ENCODE data around the gene CSDE1.

CSDE1 gene

DNA sequence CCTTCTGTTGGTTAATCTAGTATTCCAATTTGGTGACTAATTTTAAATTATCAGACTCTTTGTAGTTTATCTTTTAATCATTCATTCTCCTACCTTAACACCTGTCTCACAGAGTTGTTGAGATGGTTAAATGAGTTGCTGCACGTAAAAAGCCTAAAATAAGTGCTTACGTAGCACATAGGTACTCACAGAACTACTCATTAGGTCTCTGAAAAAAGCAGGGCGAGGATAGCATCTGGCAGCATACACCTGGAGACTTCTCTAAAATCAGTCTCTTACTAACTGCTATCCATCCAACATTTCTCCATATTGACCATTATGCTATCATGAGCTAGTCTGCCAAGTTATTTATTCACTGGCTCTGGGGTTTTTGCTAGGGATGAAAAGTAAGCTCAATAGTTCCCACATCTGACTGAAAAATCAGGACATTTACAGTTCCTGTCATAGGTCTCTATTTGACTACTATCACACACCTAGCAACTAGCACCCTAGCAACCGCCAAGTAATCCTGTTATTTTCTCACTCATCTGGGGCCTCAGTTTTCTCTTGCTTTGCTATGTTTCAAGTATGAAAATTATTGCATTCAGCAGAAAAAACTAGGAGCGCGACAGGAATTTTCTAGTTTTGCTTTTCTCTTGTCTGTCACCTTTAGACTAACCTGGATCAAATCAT lies 11.2 kb downstream of the CSDE1 start:
- DNase-seq = no peak

DNA sequence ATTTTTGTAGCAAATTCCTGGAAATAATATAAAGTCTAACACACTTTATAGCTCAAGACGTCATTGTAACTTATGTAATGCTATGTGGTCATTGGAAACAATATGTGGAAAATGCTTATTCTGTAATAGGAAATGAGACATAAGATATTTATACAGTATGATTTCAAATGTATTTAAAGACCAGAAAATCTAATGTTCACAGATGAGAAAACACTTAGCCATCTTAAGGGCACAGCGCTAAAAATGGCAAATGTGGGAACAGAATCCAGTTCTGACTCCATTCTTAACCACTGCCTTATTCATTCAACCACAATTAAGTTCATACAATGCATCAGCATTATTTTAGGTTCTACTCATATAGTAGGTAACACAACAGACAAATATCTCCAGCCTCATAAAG lies 12.5 kb downstream of the CSDE1 start:
- DNase-seq = no peak

DNA sequence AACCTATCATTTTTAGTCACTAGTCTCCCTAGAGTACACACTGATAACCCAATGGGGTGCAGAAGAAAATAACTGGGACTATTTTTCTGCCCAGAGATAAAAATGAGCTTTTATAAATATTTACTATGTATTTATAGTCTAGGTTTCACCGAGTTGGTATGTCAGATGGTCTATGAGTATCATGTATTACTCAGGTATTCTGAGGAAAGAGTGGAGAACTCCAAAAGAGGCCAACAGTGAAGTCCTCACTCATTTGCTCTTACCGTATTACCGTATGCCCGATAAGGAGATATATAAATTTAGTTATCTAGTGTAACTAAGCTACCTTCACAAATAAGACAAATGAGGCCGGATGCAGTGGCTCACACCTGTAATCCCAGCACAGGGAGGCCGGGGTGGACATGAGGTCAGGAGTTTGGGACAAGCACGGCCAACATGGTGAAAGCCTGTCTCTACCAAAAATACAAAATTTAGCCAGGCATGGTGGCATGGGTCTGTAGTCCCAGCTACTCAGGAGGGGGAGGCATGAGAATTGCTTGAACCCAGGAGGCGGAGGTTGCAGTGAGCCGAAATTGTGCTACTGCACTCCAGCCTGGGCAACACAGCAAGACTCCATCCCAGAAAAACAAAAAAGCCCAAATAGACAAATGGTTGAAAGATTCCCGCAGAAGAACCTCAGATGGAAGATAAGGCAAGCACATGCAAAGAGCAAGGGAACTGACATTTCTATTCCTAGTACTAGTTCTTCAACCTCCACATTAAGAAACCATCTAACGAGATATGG lies 15.6 kb downstream of the CSDE1 start:
- no peak for DNase-seq

DNA sequence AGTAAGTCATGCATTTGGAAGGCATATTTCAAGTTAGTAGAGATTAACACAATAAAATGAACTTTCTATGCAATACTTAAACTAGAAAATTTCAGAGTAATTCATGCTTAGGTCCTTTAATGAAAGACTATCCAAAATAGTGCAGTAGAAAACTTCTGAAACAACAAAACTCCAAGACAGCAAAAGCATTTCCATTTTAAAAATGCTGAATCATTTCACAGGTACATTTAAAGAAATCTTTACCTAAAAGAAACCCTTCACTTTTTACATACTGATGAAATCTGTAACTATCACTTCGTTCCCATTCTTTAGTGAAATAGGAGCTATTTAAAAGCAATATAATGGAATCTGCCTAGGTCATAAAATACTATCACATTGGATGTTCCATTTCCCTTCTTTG lies 17.5 kb downstream of the CSDE1 start:
- no peak for DNase-seq

DNA sequence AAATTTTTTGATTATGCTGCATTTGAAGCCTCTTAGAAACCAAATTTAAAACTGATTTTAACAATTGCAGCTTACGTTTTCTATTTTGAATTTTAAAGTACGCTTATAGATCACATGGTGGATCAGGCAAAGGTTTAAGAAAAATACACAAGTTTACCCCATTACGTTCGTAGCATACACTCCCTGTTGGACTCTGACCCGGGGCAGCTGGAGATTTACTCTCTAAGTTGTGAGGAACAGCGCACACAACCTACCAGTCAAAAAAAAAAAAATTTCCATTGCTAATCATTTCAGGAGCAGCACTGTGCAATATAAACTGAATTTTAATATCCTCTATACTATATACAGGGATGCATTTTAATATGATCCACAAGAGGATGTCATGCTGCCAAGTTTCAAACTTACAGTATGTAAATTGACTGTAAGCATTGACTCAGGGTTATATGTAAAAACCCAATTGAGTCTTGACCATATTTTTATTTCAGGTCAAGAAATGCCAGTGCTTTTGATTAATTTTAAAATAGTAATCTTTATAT lies 20.4 kb downstream of the CSDE1 start:
- DNase-seq = no peak

DNA sequence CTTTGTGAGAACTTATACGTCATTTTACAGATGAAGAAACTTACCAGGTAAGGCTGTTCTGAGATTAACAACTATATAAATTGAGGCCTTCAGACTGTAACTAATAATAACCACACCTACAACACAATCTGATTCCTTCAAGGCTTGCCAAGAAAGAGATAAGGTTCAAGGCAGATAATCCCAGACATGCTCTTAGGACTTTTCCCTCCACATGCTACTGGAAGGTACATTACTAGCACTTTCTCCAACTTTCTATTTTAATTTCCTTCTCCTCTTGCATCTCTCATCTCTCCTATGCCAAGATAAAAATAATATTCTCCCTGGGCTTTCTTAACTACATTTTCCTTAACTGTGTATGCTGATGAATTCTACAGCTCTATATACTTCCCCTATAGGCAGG lies 22.3 kb downstream of the CSDE1 start:
- no peak for DNase-seq

DNA sequence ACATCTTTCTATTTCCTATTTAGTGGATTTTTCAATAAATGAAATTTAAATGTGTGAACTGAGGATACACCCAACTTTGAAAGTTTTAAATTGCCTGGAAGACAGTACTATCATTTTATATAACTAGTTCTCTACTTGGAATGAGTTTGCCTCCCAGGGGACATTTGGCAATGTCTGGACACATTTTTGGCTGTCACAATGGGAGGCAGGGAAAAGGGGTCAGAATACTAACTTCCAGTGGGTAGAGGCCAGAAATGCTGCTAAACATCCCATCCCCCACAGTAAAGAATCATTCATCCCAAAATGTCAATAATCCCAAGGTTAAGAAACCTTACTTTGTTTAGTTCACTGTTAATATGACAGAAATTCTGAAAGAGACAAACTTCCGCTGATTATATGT lies 28.0 kb downstream of the CSDE1 start:
- DNase-seq = no peak

DNA sequence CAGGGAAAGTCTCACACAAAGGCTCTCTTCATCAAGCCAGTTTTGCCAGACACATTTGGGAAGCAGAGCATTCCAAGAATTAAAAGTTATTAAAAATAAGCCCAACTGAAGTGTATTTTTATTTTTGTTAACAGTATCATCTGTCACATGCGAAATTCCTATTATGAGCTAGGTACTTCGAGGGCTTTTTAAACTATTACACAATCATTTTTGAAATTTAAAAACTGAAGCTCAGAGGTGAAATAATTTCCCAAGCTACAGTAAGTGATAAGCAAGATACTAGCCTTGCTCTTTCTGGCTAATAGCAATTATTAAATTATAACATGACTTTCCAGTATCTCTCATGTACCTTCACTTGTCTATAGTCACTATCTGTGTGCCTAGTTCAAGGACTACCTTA lies 29.2 kb downstream of the CSDE1 start:
- DNase-seq = no peak

DNA sequence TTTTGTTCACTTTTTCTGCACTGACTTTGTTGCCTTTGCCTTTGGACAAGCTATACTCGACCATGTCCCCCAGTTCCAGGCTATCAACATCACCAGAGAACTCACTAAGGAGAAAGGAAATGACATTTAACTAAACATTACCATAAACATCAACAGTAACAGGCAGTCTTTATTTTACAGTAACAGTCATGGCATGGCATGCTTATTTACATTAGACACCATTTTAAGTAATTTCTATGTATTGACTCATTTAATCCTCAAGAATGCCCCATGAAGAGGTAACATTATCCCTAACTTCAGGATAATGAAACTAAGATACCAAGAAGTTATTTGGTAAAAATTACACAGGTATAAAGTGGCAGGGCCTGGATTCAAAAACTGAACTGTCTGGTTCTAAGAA lies 32.6 kb downstream of the CSDE1 start:
- DNase-seq = no peak

DNA sequence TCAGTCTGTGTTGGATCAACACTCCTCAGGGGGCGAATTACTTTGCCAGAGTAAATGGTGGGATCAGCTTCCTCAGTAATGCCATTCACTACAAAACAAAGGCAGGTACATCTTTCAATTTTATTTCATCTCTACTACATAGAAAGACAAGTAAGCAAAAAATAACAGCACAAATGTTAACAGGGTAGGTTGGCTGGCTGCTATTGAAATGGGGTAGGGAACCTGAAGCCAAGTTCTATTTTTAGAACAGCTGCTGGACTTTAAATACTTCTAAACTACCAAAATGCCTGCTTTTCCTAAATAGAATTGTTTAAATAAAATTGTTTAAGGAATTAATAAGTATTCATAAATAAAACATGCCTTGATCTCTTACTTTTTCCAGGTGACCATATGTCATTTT lies 33.9 kb downstream of the CSDE1 start:
- no peak for DNase-seq

DNA sequence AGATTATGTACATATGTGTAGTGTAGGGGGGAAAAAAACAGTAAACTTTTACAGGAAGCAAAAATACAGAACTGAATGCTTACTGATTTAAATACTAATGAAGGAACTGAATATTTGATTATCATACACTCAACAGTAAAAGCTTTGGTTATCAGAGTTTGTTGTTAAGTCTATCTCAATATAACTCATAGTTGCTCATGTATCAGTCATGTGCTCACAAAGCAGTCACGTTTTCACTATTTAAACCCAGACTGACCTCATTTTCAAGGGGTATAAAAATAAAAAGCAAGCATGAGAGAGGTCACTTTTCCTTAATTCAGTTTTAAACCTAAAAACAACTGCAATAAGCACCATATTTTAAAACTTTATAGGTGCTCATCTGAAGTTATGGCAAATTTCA lies 34.3 kb downstream of the CSDE1 start:
- no peak for DNase-seq

DNA sequence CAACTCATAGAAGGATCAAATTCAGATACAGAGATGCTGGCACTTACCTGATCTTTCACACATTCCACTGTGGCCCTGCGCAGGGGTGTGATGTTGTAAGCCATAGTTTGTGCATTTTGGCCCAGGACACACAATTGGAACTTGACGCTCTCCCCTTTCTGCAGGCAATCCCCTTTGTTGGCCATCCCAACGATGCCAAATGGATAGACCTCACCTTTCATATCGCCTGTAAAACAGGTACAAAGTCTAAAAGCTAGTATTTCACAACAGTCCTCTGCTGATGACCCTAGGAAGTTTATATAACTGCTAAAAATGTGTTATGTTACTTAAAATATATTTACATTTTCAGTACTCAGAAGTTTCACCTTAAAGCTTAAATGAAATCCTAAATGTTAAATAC lies 37.3 kb downstream of the CSDE1 start:
- no peak for DNase-seq

DNA sequence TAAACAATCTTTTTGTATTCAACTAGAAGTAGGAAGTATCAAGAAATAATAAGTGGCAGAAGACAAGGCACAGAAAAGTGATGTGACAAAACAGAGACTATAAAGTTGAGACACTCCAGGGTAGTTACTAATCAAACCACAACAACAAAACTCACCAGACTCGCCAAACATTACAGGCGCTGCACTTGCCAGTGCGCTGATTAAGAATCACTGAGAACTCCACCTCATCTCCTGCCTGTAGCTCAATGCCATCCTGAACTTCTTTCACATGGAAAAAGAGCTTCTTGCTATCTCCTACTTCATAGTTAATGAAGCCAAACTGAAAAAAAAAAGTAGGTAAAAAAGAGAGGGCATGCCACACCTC lies 38.4 kb downstream of the CSDE1 start:
- no peak for DNase-seq

DNA sequence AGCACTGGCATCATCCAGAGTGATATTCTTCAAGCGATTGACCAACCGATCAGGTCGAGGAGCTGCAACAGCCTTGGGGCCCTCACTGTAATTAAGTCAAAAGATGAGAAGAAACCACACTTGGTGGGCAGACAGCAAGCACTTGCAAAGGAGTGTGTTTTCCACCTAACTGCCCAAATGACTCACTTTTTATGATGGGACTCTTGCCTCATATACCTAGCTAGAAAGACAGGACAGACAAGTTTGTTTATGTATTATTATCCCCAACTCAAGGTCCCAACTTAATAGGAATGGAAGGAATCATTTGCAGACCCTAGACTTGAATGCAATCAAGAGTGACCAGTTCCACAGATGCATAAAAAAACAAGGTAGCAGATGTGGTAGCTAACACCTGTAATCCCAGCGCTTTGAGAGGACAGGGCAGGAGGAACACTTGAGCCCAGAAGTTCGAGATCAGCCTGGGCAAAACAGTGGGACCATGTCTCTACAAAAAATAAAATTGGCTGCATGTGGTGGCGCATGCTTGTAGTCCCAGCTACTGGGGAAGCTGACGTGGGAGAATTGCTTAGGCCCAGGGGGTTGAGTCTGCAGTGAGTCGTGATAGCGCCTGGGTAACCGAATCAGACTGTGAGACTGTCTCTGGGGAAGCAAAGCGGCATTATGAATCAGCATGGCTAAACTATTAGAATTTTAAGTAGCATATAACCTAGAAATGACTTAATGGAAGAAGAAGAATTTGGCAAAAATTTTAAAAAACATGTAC lies 38.9 kb downstream of the CSDE1 start:
- DNase-seq = no peak

DNA sequence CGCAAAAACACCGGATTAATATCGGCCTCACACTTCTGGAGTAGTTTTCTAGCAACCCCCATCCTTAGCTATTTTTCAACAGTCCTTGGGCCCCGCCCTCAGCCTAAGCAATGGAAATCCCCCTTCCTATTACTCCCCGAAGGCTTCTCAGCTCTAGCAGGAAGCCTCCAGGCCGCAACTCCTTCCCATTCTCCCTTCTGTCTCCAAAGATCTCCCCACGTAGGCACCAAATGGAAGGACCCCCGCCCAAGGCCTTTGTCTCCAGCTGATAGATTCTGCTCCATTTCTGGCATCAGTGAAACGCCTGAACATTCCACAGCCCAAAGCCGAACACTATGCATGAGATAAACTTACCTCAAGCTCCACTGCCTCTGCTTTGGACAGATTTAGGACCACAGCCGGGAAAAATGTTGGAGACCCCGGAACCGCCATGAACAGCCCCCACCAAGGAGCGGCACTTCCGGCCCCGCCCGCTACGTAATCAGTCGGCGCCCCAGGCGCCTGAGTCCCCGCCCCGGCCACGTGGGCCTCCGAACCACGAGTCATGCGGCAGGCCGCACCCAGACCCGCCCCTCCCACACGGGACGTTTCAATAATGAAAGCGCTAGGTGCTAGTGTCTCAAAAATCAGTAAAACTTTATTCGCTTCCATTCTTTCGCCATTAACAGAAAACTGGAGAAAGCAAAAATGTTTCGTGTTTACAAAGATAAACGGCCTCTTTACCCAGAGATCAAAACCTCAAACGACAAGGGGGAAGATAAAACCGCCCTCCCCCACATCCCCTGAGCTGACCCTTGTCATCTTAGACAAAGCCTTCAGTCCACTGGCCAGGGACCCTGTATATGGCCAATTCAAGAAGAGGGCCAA lies 41.2 kb downstream of the CSDE1 start, which contains the start of gene NRAS:
Gene NRAS, minus strand, starts transcription at position 468 of the 867 bp plus-strand sequence. CDS start 611 bp downstream, outside the sequence.
- DNase-seq = peak; percentile 78 to 87

DNA sequence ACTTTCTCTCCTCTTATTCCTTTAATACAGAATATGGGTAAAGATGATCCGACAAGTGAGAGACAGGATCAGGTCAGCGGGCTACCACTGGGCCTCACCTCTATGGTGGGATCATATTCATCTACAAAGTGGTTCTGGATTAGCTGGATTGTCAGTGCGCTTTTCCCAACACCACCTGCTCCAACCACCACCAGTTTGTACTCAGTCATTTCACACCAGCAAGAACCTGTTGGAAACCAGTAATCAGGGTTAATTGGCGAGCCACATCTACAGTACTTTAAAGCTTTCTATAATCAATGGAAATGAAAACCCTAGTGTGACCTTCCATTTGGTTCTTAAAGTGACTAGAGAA lies 41.9 kb downstream of the CSDE1 start:
- DNase-seq = no peak

DNA sequence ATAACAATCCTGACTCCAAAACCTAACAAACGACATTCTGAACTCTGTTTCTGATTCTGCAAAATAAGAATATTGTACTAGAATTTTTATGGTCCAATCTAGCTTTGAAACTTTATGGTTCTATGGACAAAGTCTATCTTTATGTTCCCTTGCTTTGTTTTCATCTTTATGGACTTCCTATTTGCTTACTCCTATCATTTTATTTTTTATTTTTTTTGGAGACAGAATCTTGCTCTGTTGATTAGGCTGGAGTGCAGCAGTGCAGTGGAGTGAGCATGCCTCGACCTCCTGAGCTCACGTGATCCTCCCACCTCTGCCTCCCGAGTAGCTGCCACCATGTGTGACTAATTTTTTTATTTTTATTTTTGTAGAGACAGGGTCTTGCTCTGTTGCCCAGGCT lies 44.8 kb downstream of the CSDE1 start:
- no peak for DNase-seq

DNA sequence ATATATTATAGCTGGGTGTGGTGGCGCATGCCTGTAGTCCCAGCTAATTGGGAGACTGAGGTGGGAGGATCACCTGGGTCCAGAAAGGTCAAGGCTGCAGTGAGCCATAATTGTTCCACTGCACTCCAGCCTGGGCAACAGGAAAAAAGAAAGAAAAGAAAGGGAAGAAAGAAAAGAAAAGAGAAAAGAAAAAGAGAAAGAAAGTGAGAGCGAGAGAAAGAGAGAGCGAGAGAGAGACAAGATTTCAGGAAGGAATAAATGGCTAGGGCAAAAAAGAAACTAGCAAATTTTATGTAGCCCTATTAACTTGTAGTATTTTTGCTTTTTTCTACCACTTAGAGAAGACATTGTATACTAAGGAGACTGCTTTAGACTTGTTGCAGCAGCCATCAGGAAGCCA lies 47.4 kb downstream of the CSDE1 start:
- no peak for DNase-seq

DNA sequence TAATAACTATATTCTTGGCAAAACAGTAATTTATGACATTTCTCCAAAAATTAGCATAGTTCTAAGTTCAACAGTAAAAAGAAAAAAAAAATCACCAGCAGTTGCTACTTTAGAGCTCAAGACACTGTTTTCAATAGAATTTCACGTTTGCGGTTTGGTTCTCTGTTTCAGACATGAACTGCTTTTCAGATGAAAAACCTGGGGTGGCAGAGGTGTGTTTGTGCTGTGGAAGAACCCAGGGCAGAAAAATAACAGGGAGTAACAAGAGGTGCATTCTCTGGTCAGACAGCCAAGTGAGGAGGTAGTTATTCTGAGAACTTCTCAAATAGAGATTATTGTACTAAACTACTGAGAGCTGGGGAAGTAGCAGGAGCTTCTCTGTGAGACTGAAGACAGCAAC lies 50.2 kb downstream of the CSDE1 start:
- DNase-seq = no peak

DNA sequence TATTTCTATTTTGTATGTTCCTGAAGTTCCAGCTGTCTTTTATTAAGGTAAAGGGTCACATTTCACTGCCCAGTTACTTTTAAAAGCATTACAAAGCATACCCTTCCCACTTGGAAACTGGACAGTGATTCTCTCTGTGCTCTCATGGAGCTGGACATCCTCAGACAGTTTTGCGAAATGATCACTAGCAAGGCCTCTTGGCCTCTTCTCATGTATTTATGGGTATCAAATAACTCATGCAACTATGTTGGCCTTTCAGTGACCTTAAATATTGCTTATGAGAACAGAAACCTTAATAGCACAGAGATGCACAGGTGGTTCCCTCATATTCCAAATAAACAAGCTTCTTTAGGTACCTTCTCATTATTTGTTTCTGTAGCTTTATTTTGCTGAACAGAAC lies 54.5 kb downstream of the CSDE1 start:
- no peak for DNase-seq

DNA sequence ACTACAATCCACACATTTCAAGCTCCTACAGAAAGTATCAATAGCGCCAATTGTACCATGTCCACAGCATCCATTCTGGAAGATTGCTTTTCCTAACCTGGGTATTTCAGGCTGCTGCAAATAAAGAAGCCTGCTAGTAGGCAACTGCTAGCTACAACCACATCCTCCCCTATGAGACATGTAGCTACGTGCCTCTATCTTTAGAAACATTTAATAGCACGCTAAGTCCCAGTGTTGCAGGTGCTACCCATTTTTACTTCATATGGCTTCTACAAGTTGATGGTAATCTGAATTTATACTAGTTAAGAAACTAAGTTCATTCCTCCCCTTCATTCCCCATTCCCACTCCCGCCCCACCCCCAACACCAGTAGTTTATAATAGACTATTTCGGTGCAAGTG lies 55.0 kb downstream of the CSDE1 start:
- no peak for DNase-seq

DNA sequence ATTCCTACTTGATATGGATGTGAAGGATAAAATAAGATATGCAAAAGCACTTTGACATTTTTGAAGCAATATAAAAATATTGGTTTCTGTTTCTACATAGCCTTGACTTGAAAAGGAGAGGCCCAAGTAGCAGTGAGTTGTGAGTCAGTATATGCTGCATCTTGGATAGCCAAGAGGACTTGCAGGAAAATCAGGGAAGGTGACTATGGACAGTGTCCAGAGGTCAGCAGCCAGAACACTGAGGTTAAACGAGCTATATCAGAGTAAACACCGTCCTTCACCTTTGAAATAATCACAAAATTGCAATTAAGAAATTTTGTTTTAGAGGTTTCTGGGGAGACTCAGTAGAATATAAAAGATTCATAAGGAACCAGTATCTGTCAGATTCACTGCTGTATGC lies 55.9 kb downstream of the CSDE1 start:
- no peak for DNase-seq

Data from NCI-H187 (cell line).